ENCODE data around the gene NTN3.
"Not testable (repeated sequence)": the region's sequence is repeated elsewhere in the genome, so short reads cannot be mapped to it uniquely, and the experiment has no call there.

Gene NTN3

GRCh38 chr16:2473999-2474876 lies 3.1 kb downstream of the NTN3 start:
- CTCF ChIA-PET = interaction anchor here (1.0 to 1.2 kb wide), 2 partner anchors 12 to 27 kb away, joined by 3 to 5 read pairs; no protein-coding TSS in a partner anchor
- H3K36me3 Mint-ChIP-seq = no peaks in the 10 kb centered on the region
- H3K27me3 Mint-ChIP-seq = peaks cover 65% of the 10 kb centered on the region
- no peak overlapping the region for H3K27ac Mint-ChIP-seq
- peaks cover 14% of the 10 kb centered on the region for H3K4me1 Mint-ChIP-seq
- H3K4me3 Mint-ChIP-seq = peak overlapping the region; percentile 75
- peak; percentile 73 for DNase-seq
- H3K9me3 Mint-ChIP-seq = no peaks in the 10 kb centered on the region

- CTCF ChIA-PET = interaction anchor here (1.0 to 1.2 kb wide), 2 partner anchors 13 to 26 kb away, joined by 3 to 5 read pairs; no protein-coding TSS in a partner anchor
- no peak within 1 kb of the TSS for H3K27ac Mint-ChIP-seq
- peaks cover 58% of the 10 kb centered on the region for H3K27me3 Mint-ChIP-seq
- peak; percentile 84 for DNase-seq
- peaks cover 14% of the 10 kb centered on the region for H3K4me1 Mint-ChIP-seq
- H3K9me3 Mint-ChIP-seq = no peaks in the 10 kb centered on the region
- no peaks in the 10 kb centered on the region for H3K36me3 Mint-ChIP-seq
- H3K4me3 Mint-ChIP-seq = peak within 1 kb of the TSS; percentile 75
Measured at GRCh38 chr16:2474877-2475412, 3.8 kb downstream of the NTN3 start, which contains the start of gene TBC1D24. TSS of gene TBC1D24 (plus strand) at chr16:2475127. CDS start at chr16:2496149, 21,022 bp downstream.

GRCh38 chr16:2475413-2476344 lies 4.6 kb downstream of the NTN3 start:
- Mint-ChIP-seq H3K36me3 (no peaks in the 10 kb centered on the region), H3K9me3 (no peaks in the 10 kb centered on the region), H3K4me3 (peak overlapping the region; percentile 64), H3K27ac (no peak overlapping the region), H3K27me3 (peaks cover 51% of the 10 kb centered on the region), H3K4me1 (peaks cover 14% of the 10 kb centered on the region)
- CTCF ChIA-PET = interaction anchor here (1.0 to 1.2 kb wide), 2 partner anchors 14 to 25 kb away, joined by 3 to 5 read pairs; no protein-coding TSS in a partner anchor
- peak; percentile 55 for DNase-seq

- Mint-ChIP-seq H3K9me3 (no peaks in the 10 kb centered on the region), H3K27me3 (peaks cover 47% of the 10 kb centered on the region), H3K4me3 (peak overlapping the region; percentile 63), H3K4me1 (peaks cover 14% of the 10 kb centered on the region), H3K27ac (no peak overlapping the region), H3K36me3 (no peaks in the 10 kb centered on the region)
- CTCF ChIA-PET = interaction anchor here (1.3 kb wide), 1 partner anchor 10 kb away, joined by 3 read pairs; no protein-coding TSS in a partner anchor
- DNase-seq = no peak
Measured at GRCh38 chr16:2476345-2476720, 5.2 kb downstream of the NTN3 start.

GRCh38 chr16:2476741-2477140 lies 5.6 kb downstream of the NTN3 start:
- CTCF ChIA-PET = interaction anchor here (1.3 kb wide), 1 partner anchor 10 kb away, joined by 3 read pairs; no protein-coding TSS in a partner anchor
- H3K27ac Mint-ChIP-seq = no peak overlapping the region
- H3K27me3 Mint-ChIP-seq = peaks cover 44% of the 10 kb centered on the region
- H3K4me1 Mint-ChIP-seq = peaks cover 14% of the 10 kb centered on the region
- H3K9me3 Mint-ChIP-seq = no peaks in the 10 kb centered on the region
- peak overlapping the region; percentile 63 for H3K4me3 Mint-ChIP-seq
- no peak for DNase-seq
- H3K36me3 Mint-ChIP-seq = no peaks in the 10 kb centered on the region

GRCh38 chr16:2477327-2477726 lies 6.2 kb downstream of the NTN3 start:
- Mint-ChIP-seq H3K4me1 (peaks cover 14% of the 10 kb centered on the region), H3K9me3 (no peaks in the 10 kb centered on the region), H3K27ac (no peak overlapping the region), H3K4me3 (no peak overlapping the region), H3K36me3 (no peaks in the 10 kb centered on the region), H3K27me3 (peaks cover 38% of the 10 kb centered on the region)
- CTCF ChIA-PET = interaction anchor here (1.3 kb wide), 1 partner anchor 9 kb away, joined by 3 read pairs; no protein-coding TSS in a partner anchor
- no peak for DNase-seq

GRCh38 chr16:2478279-2478678 lies 7.2 kb downstream of the NTN3 start:
- CTCF ChIA-PET = interaction anchor here (0.7 to 1.0 kb wide), 2 partner anchors 23 to 121 kb away, joined by 3 to 4 read pairs; no protein-coding TSS in a partner anchor
- Mint-ChIP-seq H3K27me3 (peaks cover 28% of the 10 kb centered on the region), H3K4me3 (no peak overlapping the region), H3K4me1 (peaks cover 10% of the 10 kb centered on the region), H3K9me3 (no peaks in the 10 kb centered on the region), H3K27ac (no peak overlapping the region), H3K36me3 (no peaks in the 10 kb centered on the region)
- DNase-seq = no peak

GRCh38 chr16:2479996-2480395 lies 8.9 kb downstream of the NTN3 start:
- H3K9me3 Mint-ChIP-seq, CTCF ChIA-PET, H3K4me1 Mint-ChIP-seq, H3K4me3 Mint-ChIP-seq, H3K27ac Mint-ChIP-seq, H3K36me3 Mint-ChIP-seq, DNase-seq: not testable (repeated sequence)
- peaks cover 20% of the 10 kb centered on the region for H3K27me3 Mint-ChIP-seq

- no peak for DNase-seq
- no peaks in the 10 kb centered on the region for H3K36me3 Mint-ChIP-seq
- peaks cover 17% of the 10 kb centered on the region for H3K27me3 Mint-ChIP-seq
- H3K4me1 Mint-ChIP-seq = peaks cover 8% of the 10 kb centered on the region
- CTCF ChIA-PET = no interaction called here
- H3K27ac Mint-ChIP-seq = no peak overlapping the region
- H3K9me3 Mint-ChIP-seq = no peaks in the 10 kb centered on the region
- no peak overlapping the region for H3K4me3 Mint-ChIP-seq
Measured at GRCh38 chr16:2480948-2481347, 9.9 kb downstream of the NTN3 start.

GRCh38 chr16:2481676-2482075 lies 10.6 kb downstream of the NTN3 start:
- Mint-ChIP-seq H3K4me3 (no peak overlapping the region), H3K36me3 (no peaks in the 10 kb centered on the region), H3K27me3 (peaks cover 10% of the 10 kb centered on the region), H3K27ac (no peak overlapping the region), H3K9me3 (no peaks in the 10 kb centered on the region), H3K4me1 (peaks cover 5% of the 10 kb centered on the region)
- CTCF ChIA-PET = no interaction called here
- no peak for DNase-seq

GRCh38 chr16:2482249-2482648 lies 11.2 kb downstream of the NTN3 start:
- DNase-seq = no peak
- Mint-ChIP-seq H3K4me3 (no peak overlapping the region), H3K27ac (no peak overlapping the region), H3K27me3 (peaks cover 12% of the 10 kb centered on the region), H3K9me3 (no peaks in the 10 kb centered on the region), H3K36me3 (no peaks in the 10 kb centered on the region), H3K4me1 (peaks cover 11% of the 10 kb centered on the region)
- CTCF ChIA-PET = no interaction called here

GRCh38 chr16:2482708-2483534 lies 11.8 kb downstream of the NTN3 start:
- no peak for DNase-seq
- H3K27ac Mint-ChIP-seq = no peak overlapping the region
- H3K4me1 Mint-ChIP-seq = peaks cover 17% of the 10 kb centered on the region
- H3K27me3 Mint-ChIP-seq = peaks cover 9% of the 10 kb centered on the region
- H3K9me3 Mint-ChIP-seq = no peaks in the 10 kb centered on the region
- no peak overlapping the region for H3K4me3 Mint-ChIP-seq
- CTCF ChIA-PET = interaction anchor here (0.6 kb wide), 1 partner anchor 332 kb away, joined by 3 read pairs; no protein-coding TSS in a partner anchor
- H3K36me3 Mint-ChIP-seq = no peaks in the 10 kb centered on the region
